Measurements from ENCODE around the gene CILP.

Gene CILP

GRCh38 chr15:65180167-65180566 lies 31.1 kb downstream of the CILP start:
- TF ChIP-seq CTCF (IDR thresholded peaks at IDR 0.05; ENCODE audit: low read depth, low read length, missing control alignments): no peak
- DNase-seq (ENCODE audit: low read depth): no peak
- in situ Hi-C loops (cut with HindIII; ENCODE audit: low sequenced_read_pairs): no loop called here
- H3K4me3 ChIP-seq (ENCODE audit: low read depth, low read length): no peak overlapping the region

DNA sequence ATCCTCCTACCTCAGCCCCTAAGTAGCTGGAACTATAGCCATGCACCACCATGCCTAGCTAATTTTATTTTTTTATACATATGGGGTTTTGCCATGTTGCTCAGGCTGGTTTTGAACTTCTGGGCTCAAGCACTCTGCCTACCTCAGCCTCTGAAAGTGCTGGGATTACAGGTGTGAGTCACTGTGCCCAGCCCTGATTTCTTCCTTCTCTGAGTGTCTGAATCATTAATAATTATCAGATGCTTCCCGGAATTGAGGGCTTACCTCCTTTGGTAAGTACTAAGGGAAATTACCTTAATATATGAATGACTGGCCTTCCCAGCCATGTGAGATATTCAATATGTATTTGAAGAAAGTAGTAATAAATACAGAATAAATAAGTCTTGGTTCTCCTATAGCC lies 33.4 kb downstream of the CILP start:
- DNase-seq (ENCODE audit: low read depth): no peak
- in situ Hi-C loops (cut with HindIII; ENCODE audit: low sequenced_read_pairs): no loop called here
- no peak overlapping the region for H3K4me3 ChIP-seq (ENCODE audit: low read depth, low read length)
- no peak for TF ChIP-seq CTCF (IDR thresholded peaks at IDR 0.05; ENCODE audit: low read depth, low read length, missing control alignments)

DNA sequence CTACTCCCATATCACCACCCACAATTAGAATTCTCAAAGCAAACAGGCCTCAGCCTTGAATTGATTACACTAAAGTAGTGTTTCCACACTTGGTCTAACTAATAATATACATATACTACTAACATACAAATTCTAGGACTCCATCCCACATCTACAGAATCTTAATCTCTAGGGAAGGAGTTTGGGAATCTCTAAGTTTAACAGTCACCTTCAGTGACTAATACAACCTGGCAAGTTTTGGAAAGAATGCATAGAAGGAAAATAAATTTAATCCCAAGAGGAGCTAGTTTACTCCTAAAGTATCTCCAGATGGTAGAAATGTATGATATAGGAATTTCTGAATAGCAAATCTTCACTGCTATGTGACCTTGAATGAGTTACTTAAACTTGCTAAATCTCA lies 35.2 kb downstream of the CILP start:
- DNase-seq (ENCODE audit: low read depth): no peak
- H3K4me3 ChIP-seq (ENCODE audit: low read depth, low read length): no peak overlapping the region
- no peak for TF ChIP-seq CTCF (IDR thresholded peaks at IDR 0.05; ENCODE audit: low read depth, low read length, missing control alignments)
- in situ Hi-C loops (cut with HindIII; ENCODE audit: low sequenced_read_pairs): no loop called here

DNA sequence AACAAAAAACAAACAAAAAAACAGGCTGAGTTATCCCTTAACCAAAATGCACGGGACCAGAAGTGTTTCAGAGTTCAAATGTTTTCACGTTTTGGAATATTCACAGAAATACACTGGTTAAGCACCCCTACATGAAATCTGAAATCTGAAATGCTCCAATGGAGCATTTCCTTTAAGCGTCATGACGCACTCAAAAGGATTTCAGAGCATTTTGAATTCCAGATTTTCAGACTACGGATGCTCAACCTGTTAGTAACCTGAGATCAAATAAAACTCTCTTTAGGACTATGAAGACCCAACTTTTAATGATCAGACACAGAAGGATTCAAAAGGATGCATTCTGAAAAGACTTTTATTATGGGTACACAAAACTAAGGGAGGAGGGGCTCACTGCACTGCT lies 35.8 kb downstream of the CILP start:
- no peak for TF ChIP-seq CTCF (IDR thresholded peaks at IDR 0.05; ENCODE audit: low read depth, low read length, missing control alignments)
- H3K4me3 ChIP-seq (ENCODE audit: low read depth, low read length): no peak overlapping the region
- no peak for DNase-seq (ENCODE audit: low read depth)
- in situ Hi-C loops (cut with HindIII; ENCODE audit: low sequenced_read_pairs): no loop called here

DNA sequence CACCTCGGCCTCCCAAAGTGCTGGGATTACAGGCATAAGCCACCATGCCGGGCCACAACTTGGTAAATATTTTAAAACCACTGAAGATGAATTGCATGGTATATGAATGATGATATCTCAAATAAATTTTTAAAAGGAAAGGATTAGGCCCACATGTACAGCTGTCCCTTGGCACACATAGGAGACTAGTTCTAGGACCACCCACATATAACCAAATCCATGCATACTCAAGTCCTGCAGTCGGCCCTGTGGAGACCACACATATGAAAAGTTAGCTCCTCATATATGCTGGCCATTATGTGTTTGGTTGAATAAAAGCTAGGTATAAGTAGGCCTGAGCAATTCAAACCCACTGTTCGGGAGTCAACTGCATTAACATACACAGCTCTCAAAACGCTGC lies 36.8 kb downstream of the CILP start:
- in situ Hi-C loops (cut with HindIII; ENCODE audit: low sequenced_read_pairs): no loop called here
- no peak for DNase-seq (ENCODE audit: low read depth)
- H3K4me3 ChIP-seq (ENCODE audit: low read depth, low read length): no peak overlapping the region
- no peak for TF ChIP-seq CTCF (IDR thresholded peaks at IDR 0.05; ENCODE audit: low read depth, low read length, missing control alignments)

DNA sequence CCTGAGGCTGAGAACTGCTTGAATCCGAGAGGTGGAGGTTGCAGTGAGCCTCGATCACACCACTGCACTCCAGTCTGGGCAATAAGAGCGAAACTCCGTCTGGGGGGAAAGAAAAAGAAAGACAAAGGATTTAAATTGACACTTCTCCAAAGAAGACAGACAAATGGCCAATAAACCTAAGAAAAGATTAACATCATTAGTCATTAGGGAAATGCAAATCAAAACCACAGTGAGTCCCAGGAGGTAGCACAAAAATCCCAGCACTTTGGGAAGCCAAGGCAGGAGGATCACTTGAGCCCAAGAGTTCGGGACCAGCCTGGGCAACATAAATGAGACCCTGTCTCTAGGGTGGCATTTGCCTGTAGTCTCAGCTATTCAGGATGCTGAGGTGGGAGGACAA lies 38.7 kb downstream of the CILP start:
- TF ChIP-seq CTCF (IDR thresholded peaks at IDR 0.05; ENCODE audit: low read depth, low read length, missing control alignments): no peak
- no peak overlapping the region for H3K4me3 ChIP-seq (ENCODE audit: low read depth, low read length)
- DNase-seq (ENCODE audit: low read depth): no peak
- in situ Hi-C loops (cut with HindIII; ENCODE audit: low sequenced_read_pairs): no loop called here

GRCh38 chr15:65171428-65171827 lies 39.8 kb downstream of the CILP start:
- in situ Hi-C loops (cut with HindIII; ENCODE audit: low sequenced_read_pairs): no loop called here
- H3K4me3 ChIP-seq (ENCODE audit: low read depth, low read length): no peak overlapping the region
- no peak for DNase-seq (ENCODE audit: low read depth)
- TF ChIP-seq CTCF (IDR thresholded peaks at IDR 0.05; ENCODE audit: low read depth, low read length, missing control alignments): no peak
